Measurements from ENCODE around the gene SPAM1.
"Not testable (repeated sequence)": the region's sequence is repeated elsewhere in the genome, so short reads cannot be mapped to it uniquely, and the experiment has no call there.

The SPAM1 gene

GRCh38 chr7:123924941-123925340, at the start of gene SPAM1:
TSS of gene SPAM1 (plus strand) at chr7:123925241. CDS start at chr7:123953571, 28,330 bp downstream.
- DNase-seq (ENCODE audit: low read depth) = no peak
- H3K4me3 ChIP-seq (ENCODE audit: low read depth, low read length) = no peak within 1 kb of the TSS

- no peak for DNase-seq (ENCODE audit: low read depth)
- no peak overlapping the region for H3K4me3 ChIP-seq (ENCODE audit: low read depth, low read length)
Observed at GRCh38 chr7:123876557-123877256, 48.3 kb upstream of the SPAM1 start.

DNA sequence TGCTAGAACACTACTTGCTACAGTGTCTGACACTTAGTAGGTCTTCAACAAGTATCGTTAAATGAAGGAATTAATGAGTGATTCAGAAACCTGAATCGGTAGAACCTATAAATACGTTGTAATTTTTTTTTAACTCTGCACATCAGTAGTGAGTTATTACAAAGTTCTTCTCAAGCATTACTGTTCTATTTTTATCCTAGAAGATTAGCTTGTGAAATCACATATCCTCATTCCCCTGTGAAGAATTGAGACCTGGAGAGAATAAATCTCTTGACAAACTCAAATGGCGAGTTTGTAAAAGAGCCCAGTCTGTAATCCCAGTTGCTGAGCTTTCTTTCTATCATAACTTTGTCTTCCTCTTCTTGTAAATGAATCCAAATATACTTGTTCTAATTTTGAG, 45.4 kb upstream of the SPAM1 start:
- H3K4me3 ChIP-seq (ENCODE audit: low read depth, low read length) = no peak overlapping the region
- no peak for DNase-seq (ENCODE audit: low read depth)

DNA sequence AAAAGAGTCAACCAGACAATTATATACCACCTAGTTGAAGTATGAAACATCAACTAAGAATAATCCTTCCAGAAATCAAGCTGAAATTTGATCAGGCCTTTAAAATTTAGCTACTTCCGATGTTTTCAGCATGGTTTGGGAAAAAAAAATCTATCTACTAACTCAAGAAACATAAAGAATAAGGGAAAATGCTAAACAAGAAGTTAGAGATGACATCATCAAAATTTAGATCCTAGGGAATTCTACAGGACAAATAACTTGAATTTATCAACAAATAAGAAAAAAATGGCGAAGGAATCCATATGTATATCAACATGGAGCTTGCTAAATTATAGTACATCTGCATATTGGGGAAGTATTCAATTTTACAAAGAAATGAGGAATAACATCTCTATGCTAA, 43.7 kb upstream of the SPAM1 start:
- no peak overlapping the region for H3K4me3 ChIP-seq (ENCODE audit: low read depth, low read length)
- DNase-seq (ENCODE audit: low read depth) = no peak

- no peak overlapping the region for H3K4me3 ChIP-seq (ENCODE audit: low read depth, low read length)
- no peak for DNase-seq (ENCODE audit: low read depth)
Observed at GRCh38 chr7:123883154-123883553, 41.9 kb upstream of the SPAM1 start.

GRCh38 chr7:123888192-123888591, 36.8 kb upstream of the SPAM1 start:
- no peak overlapping the region for H3K4me3 ChIP-seq (ENCODE audit: low read depth, low read length)
- no peak for DNase-seq (ENCODE audit: low read depth)

- DNase-seq (ENCODE audit: low read depth); H3K4me3 ChIP-seq (ENCODE audit: low read depth, low read length): not testable (repeated sequence)
Observed at GRCh38 chr7:123894753-123895152, 30.3 kb upstream of the SPAM1 start.

DNA sequence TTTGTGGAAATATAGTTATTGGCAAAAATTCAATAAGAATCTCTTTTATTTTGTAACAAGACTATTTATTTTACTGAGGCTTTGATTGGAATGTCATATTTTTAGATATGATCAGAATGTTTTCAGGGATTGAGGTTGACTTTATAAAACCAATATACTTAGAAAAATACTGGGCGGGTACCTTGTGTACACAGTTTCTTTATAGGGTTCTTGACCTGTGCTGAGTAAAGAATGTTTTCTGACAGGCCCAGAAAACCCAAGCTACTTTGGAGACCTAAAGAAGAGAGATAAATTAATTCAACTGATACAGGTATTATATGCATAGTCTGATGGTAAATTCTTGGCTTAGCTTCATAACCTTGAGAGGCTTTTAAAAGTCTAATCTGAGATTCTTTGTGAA, 23.9 kb upstream of the SPAM1 start:
- no peak for DNase-seq (ENCODE audit: low read depth)

GRCh38 chr7:123905714-123906113, 19.3 kb upstream of the SPAM1 start:
- no peak for DNase-seq (ENCODE audit: low read depth)
- no peak overlapping the region for H3K4me3 ChIP-seq (ENCODE audit: low read depth, low read length)

More for the DNA sequence above, 23.9 kb upstream of the SPAM1 start:
- no peak overlapping the region for H3K4me3 ChIP-seq (ENCODE audit: low read depth, low read length)

- DNase-seq (ENCODE audit: low read depth) = no peak
Observed at GRCh38 chr7:123916240-123916724, 8.8 kb upstream of the SPAM1 start.

DNA sequence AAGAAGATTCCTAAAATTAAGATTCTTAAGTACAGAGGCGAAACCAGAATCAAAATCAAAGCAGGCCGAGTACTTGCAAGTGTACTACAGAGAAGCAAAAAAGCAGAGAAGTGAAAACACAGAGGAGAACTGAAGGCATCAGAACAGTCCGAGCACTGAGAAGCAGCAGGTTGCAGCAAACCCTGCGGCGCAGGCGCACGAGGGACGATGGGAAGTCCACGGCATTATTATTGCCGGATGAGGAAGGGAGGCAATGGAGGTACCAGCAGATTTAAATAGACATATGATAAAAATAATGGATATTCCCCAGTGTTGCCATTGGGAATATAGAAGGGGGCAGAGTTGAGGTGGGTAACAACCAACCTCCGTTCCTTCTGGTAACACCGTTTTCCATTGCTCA, 7.2 kb upstream of the SPAM1 start:
- no peak overlapping the region for H3K4me3 ChIP-seq (ENCODE audit: low read depth, low read length)
- DNase-seq (ENCODE audit: low read depth) = no peak

More at GRCh38 chr7:123916240-123916724, 8.8 kb upstream of the SPAM1 start:
- no peak overlapping the region for H3K4me3 ChIP-seq (ENCODE audit: low read depth, low read length)

GRCh38 chr7:123918309-123918708, 6.7 kb upstream of the SPAM1 start:
- H3K4me3 ChIP-seq (ENCODE audit: low read depth, low read length) = no peak overlapping the region

GRCh38 chr7:123923599-123923998, 1.4 kb upstream of the SPAM1 start:
- DNase-seq (ENCODE audit: low read depth) = no peak
- no peak overlapping the region for H3K4me3 ChIP-seq (ENCODE audit: low read depth, low read length)

More at GRCh38 chr7:123918309-123918708, 6.7 kb upstream of the SPAM1 start:
- no peak for DNase-seq (ENCODE audit: low read depth)

DNA sequence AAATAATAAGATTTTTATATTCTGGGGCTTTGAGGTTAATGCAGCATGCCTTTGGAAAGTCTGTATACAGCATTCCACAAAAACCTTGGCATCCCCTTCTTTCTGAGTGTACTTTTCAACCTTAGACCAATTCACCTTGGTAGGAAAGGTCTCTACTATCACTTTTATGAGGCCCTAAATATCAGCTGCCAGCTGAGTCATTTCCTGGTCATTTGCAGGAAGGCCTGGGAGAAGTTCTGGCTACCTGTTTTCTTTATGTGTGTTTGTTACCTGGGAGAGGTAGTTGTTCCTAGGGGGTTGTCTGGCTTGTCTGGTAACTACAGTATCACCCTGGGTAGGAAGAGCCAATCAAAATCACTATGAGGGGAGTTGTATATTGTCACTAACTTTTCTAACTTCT, 4.1 kb downstream of the SPAM1 start:
- no peak overlapping the region for H3K4me3 ChIP-seq (ENCODE audit: low read depth, low read length)
- DNase-seq (ENCODE audit: low read depth) = no peak

DNA sequence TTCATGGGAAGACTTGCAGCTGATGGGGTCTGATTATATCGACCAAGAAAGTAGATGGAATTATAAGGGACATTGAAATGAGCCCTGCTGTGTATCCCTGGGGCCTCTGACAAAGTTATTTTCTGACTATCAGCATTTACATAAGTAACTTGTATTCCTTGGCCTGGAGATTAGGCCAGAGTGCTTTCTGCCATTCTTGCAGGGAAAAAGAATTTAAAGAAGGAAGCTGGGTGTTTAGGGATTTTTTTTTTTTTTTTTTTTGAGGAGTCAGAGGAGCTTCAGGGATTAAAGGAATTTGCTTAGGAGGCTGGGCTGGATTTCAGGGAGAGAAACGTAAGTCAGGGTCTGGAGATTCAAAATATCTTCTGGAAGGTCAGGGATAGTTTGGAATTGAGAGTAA, 4.6 kb downstream of the SPAM1 start:
- H3K4me3 ChIP-seq (ENCODE audit: low read depth, low read length) = no peak overlapping the region

DNA sequence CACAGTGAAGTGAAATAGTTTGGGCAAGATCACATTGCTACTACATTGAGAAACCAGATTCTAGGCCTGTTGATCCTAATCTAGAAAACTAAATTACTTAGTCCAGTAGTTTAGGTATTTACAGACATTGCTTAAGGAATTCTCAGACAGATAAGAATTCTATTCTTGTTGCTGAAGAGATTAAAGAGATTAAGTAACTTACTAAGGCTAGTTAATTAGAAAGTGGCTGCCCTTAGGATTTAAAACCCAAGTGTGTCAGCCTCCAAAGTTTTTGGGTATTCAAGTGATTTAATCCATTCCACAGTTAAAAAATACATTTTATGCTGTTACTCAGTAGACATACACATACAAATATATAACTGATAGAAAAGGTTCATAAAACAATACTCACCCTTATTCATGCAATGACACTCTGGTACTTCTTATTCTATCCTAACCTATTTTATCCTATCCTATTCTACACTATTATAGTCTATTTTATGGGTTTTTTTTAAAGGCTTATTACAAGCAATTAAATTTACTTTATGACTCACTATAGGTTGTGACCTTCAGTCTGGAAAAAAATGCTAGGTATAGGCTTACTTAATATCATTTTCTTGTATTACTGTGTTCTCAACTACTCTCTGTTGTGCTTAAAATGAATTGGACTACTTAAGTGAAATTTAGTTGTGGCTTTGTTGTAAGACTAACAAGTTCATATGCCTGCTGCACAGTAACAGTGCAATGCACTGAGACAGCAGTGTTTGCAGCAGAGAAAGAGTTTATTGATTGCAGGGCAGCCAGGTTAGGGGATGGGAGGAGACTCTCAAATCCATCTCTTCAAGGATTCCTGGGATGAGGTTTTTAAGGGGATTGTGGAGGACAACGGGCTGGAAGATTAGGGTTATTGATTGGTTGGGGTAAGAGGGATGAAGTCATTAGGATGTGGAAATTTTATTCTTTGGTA, 10.7 kb downstream of the SPAM1 start:
- DNase-seq (ENCODE audit: low read depth) = no peak
- H3K4me3 ChIP-seq (ENCODE audit: low read depth, low read length) = no peak overlapping the region

More for the DNA sequence above, 4.6 kb downstream of the SPAM1 start:
- no peak for DNase-seq (ENCODE audit: low read depth)

DNA sequence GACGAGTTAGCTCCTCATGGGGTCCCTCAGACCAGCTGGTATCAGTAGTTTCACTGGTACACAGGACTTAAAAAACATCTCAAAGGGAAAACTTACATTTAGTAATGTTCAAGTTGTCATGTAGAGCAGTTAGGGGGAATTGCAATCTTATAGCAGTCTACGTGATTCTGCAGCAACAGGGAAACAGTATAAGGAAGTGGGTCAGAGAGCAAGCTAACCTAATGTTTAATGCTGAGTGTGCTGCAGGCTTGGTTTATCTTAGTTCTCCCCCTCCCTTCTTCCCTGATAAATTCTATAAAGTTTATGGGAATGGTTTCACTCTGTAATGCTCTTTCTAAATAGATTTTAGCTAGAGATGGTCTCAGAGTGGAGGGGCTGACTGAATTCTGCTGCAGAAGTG, 11.3 kb downstream of the SPAM1 start:
- no peak overlapping the region for H3K4me3 ChIP-seq (ENCODE audit: low read depth, low read length)
- no peak for DNase-seq (ENCODE audit: low read depth)

DNA sequence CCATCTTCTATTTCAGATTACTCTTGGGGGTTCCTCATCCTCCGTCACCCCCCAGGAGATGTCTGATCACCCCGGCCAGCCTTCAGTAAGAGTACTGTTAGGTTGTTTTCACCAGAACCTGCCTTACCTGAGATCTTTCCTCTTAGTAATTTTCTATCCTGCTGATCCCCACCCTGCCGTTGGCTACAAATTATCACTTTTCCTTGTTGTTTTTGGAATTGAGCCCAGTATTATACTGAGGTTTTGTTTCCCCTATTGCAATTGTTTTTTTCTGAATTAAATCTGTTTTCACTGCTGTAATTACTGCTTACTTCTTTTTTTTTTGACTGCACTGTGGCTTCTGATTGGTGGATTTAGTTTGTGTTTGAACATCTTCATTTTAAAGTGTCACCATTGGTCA, 14.7 kb downstream of the SPAM1 start:
- H3K4me3 ChIP-seq (ENCODE audit: low read depth, low read length) = no peak overlapping the region
- DNase-seq (ENCODE audit: low read depth) = no peak

GRCh38 chr7:123941391-123942180, 16.5 kb downstream of the SPAM1 start:
- H3K4me3 ChIP-seq (ENCODE audit: low read depth, low read length) = no peak overlapping the region
- DNase-seq (ENCODE audit: low read depth) = no peak

- no peak for DNase-seq (ENCODE audit: low read depth)
- no peak overlapping the region for H3K4me3 ChIP-seq (ENCODE audit: low read depth, low read length)
Observed at GRCh38 chr7:123944395-123944794, 19.4 kb downstream of the SPAM1 start.

Data from skeletal muscle cell (primary cell).